ENCODE data around the gene ZNF200.

- no peak for TF ChIP-seq GLIS3 (CRISPR knock-in tag; IDR thresholded peaks at IDR 0.05)
- TF ChIP-seq PPARA (CRISPR knock-in tag; IDR thresholded peaks at IDR 0.05; ENCODE audit: borderline replicate concordance): no peak
Observed at GRCh38 chr16:3248596-3248995, 13.6 kb upstream of the ZNF200 start.

Data from SK-N-SH treated with all-trans-retinoic acid at 6 μM for 48 hours (cell line).